GM12875 (cell line): Measurements from ENCODE around the gene ARHGEF26.

Experiments used
- H3K4me3 ChIP-seq: one replicate; pipeline ENCODE4 v1.5.1; 2011; ENCODE audit warnings: low read depth, low read length, control low read depth
- TF ChIP-seq, protein P1 (sequence below): IDR thresholded peaks from 2 replicates; pipeline ENCODE4 v1.5.1; 2011; ENCODE audit warnings: low read depth, mild to moderate bottlenecking, control low read depth, inconsistent platforms, low read length, moderate library complexity, borderline replicate concordance; ENCODE audit not compliant: insufficient read depth

ARHGEF26 gene

DNA sequence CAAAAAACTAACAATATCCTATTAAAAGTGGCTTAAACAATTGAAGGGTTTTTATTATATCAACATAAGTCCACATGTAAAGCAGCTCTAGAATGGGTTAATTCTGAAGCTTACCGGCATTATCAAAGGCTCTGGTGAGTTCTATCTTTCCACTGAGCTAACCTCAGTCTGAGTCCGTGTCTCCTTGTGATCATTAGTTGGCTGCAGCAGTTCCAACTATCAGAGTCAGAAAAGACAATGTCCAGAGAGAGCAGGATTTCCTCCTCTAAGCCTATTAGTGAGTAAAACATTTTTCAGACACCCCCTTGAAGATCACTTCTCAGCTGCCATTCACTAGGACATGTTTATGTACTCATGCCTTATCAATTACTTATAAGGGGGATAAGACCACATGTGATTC, 153.2 kb downstream of the ARHGEF26 start:
- no peak overlapping the region for H3K4me3 ChIP-seq
- TF ChIP-seq, protein P1, sequence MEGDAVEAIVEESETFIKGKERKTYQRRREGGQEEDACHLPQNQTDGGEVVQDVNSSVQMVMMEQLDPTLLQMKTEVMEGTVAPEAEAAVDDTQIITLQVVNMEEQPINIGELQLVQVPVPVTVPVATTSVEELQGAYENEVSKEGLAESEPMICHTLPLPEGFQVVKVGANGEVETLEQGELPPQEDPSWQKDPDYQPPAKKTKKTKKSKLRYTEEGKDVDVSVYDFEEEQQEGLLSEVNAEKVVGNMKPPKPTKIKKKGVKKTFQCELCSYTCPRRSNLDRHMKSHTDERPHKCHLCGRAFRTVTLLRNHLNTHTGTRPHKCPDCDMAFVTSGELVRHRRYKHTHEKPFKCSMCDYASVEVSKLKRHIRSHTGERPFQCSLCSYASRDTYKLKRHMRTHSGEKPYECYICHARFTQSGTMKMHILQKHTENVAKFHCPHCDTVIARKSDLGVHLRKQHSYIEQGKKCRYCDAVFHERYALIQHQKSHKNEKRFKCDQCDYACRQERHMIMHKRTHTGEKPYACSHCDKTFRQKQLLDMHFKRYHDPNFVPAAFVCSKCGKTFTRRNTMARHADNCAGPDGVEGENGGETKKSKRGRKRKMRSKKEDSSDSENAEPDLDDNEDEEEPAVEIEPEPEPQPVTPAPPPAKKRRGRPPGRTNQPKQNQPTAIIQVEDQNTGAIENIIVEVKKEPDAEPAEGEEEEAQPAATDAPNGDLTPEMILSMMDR = no peak

DNA sequence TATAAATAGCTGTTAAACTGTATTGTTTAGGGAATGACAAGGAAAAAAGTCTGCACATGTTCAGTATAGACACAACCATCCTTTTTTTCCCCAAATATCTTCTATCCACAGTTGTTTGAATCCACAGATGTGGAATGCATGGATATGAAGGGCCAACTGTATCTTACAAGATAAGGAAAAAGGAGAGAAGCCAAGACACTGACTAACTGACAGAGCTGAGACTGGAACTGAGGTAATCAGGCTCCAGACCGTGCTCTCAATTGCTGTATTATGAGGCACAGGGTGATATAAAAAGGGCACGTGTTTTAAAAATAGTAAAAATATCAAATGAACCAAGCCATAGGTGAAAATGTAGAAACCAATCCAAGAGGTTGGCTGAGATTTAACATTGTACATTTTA, 154.1 kb downstream of the ARHGEF26 start:
- no peak overlapping the region for H3K4me3 ChIP-seq
- TF ChIP-seq, protein P1 = no peak

DNA sequence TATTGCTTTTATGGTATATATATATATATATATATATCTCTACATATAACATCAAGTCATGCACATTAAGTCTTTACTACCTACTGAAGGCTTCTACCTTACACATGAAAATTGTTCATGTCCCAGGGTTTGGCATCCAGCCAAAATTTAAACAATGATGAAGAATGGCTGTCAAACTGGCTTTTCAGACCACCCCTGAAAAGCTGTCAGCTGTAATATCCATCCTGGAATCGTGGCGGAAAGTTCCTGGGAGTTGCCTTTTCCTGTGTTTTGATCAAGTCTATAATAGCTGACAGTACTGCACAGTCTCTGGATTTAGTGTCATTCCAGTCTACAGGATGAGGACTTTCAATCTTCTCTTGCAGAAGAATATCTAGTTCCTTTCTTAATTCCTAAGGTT, 154.8 kb downstream of the ARHGEF26 start:
- TF ChIP-seq, protein P1 = no peak

DNA sequence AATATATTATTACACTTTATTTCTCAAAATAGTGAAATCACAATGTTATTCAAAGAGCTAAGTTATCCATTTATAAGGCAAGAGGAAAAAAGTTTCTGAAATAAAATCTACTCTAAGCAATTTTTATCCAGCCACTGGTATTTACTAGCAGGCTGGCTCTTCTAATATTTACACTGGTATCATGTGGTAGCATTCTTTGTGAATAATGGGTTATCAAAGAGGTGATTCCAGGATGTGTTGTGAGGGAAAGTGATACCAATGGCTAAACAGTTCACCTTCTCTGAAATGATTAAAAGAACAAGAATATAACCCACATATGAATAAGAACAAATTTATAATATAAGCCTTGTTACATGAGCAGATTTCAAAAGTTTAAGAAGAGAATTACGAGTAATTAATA, 159.0 kb downstream of the ARHGEF26 start:
- TF ChIP-seq, protein P1 = no peak
- no peak overlapping the region for H3K4me3 ChIP-seq

More for the DNA sequence above, 154.8 kb downstream of the ARHGEF26 start:
- H3K4me3 ChIP-seq = no peak overlapping the region

DNA sequence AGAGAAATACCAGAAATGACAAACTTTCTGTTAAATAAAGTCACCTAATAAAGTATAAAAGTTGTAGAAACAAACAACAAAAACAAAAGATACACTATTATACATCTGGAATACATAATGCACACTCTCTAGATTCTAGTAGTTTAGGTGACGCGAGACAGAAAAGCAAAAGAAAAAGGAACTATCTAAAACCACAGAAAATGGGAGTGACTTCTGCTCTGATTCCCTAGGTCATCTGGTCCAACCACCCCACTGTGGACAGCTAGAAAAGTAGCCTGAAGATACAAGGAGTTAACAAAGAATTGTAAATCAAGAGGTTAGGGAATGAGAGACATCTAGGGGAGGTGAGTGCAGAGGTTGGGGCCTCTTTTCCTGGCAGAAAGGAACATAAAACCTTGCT, 164.0 kb downstream of the ARHGEF26 start:
- no peak overlapping the region for H3K4me3 ChIP-seq
- TF ChIP-seq, protein P1 = no peak

DNA sequence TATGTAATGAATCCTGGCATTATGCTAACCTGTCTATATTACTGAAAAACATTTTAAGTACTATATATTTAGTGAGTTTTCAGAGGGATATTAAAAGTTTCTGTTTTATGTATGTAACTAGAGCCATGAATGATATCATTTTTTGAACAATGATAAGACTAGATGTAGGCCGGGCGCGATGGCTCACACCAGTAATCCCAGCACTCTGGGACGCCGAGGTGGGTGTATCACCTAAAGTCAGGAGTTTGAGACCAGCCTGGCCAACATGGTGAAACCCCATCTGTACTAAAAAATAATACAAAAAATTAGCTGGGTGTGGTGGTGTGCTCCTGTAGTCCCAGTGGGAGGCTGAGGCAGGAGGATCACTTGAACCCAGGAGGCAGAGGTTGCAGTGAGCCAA, 169.0 kb downstream of the ARHGEF26 start:
- TF ChIP-seq, protein P1 = no peak
- no peak overlapping the region for H3K4me3 ChIP-seq

DNA sequence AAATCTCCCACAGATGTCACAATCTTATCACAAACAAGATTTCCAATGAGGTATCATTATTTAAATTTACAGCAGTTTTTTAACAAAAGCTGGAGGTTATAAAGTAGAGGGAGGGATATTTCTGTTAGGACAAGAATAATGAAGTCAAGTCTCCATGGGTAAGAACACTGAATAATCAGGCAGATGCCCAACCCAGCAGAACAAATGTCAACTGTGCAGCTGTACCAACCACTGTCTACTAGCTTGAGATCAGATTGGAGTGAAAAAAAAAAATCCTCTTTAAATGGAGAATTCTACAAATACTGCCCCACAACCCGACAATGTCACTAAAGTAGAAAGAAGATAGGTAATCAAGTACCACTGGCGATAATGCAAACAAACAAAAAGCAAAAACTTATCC, 172.8 kb downstream of the ARHGEF26 start:
- TF ChIP-seq, protein P1 = no peak
- H3K4me3 ChIP-seq = no peak overlapping the region
